GM18907 (cell line): Measurements from ENCODE around the gene TCEA2.

Experiments
- ATAC-seq: cut with Tn5 transposase; IDR thresholded peaks from one replicate; pipeline ENCODE4 v1.9.1; 2021; ENCODE audit warnings: mild to moderate bottlenecking, moderate library complexity; ENCODE audit not compliant: unreplicated experiment

The TCEA2 gene

DNA sequence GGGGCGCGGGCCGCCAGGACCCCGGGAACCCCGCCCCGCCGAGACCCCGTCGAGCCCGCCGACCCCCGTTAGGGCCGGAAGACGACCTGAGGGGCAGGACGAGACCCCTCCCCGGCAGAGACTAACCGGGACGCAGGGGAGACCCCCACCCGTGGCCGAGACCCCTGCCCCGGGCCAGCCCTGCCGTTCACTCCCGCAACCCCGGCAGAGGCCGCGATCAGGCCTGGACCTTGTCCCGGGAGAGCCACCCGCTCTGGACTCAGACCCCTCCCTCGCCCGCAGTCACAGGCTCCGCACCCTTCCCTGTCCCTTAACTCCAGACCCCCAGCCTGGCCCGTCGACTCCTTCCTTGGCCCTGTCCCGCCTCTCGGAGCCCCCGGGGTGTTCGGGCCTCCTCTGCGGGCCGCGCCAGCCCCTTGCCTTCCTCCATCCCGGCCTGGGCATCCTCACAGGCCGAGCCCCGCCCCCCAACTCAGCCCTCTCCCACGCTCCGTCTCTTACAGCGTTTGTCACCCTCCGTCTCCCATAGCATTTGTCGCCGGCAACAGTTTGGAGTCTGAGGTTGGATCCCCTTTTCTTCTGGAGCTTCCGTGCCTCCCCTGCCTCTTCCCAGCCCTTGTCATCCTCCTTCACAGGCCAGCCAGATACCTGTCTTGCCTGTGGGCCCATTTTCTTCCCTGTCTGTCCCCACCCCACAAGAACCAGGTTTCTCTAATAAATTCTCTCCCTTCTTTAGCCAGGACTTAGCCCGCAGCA lies 569 bp downstream of the TCEA2 start:
- ATAC-seq, result no peak

DNA sequence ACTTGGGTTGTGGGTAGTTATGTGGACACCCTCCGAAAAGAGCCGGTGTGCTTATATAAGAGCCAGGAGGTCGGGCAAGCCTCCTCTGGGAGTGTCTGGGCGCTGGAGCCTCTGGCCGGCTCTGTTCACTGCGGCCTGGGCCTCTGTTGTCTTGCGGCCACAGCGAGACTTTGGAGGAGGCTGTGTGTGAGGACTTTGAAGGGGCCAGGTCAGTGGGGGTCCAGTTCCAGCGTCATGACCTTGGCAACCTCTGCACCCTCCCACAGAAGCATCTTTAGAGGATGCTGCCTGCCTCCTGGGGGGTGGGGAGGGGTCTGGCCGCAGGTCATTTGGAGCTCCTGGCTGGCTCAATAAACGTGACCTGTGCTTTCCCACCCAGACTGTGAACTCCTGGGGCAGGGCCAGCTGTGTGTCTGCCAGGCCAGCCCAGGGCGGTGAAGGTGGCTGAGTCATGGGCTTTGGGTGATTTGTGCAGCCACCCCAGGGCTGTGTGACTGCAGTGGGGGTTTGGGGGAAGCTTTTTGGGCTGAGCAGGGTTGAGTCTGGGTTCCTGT lies 1.2 kb downstream of the TCEA2 start:
- ATAC-seq, result no peak

DNA sequence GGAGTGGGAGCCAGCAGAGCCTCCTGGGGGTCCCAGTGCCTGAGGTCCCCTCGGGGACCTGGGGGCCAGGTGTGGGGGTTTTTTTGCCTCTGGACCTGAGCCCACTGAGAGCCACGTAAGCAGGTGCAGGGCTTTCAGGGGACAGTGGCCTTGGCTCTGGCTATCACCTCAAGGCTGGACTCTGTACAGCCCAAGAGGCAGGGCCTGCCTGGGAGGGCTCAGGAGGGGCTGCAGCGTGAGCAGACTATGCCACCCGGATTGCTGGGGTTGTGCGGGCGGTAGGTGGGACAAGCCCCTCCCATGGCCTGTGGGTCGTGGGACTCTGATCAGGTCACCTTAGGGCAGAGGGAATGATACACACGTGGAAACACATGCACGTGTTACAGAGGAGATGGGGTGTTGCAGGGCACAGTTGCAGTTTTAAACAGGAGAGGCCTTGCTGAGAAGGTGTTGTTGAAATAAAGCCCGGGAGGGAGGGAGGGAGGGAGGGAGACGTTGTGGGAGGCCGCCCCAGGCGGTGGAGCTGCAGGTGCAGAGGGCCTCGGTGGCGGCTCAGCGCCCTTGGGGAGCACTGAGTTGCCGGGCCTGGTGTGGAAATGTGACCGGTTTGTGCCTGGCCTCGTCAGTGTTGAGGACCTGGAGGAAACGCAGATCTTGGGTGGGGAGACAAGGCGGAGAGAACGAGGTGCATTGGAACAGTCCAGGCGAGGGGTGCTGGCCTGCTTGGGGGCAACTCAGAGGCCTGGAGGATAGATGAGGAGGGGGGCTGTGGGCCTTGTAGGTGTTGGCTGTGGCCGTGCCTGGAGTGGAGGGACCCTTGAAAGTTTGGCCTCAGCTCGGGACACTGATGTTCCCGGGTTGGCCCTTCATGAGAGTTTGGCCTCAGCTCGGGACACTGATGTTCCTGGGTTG lies 2.3 kb downstream of the TCEA2 start:
- ATAC-seq, result no peak

DNA sequence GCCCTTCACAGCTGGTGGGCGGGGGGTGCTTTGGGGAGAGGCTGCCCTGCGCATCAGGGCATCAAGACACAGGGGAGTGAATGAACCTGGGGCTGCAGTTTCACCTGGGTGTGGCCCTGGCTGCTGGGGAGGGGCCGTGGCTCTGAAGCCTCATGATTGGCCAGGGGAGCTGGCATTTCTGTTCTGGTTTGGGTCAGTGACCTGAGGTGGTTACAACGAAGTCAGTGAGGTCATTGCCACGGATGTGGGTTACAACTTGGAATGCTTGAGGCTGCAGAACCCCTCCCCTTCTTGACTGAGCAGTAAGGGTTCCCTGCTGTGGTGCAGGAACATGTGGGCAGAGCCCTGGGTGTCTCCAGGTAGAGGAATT lies 3.0 kb downstream of the TCEA2 start:
- ATAC-seq, result peak; percentile 48

DNA sequence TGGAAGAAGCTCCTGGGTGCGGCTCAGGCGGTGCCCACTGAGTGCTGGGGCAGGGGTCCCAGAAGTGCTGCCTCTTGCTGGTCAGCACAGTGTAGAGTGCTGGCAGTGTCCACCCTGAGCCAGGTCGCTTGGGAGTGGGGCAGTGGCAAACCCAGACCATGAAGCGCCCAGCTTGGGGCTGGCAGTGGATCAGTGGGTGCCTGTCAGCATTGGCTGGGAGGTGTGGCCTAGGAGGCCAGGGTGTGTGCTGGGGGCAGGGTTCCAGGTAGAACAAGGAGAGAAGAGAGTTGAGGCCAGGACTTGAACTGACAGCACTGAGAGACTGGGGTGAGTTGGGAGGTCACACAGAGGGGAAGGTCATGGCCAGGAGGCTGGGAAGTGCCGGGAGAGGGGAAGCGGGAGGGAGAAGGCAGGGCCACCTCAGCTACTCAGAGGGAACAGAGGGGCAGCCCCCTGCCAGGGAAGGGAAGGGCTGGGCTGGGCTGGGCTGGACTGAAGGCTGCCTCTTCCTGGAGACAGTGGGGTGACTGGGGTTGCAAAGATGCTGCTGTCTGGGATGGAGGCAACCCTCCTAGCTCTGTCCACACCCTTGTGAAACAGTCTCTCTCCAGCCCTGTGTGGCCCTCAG lies 4.1 kb downstream of the TCEA2 start:
- no peak for ATAC-seq

DNA sequence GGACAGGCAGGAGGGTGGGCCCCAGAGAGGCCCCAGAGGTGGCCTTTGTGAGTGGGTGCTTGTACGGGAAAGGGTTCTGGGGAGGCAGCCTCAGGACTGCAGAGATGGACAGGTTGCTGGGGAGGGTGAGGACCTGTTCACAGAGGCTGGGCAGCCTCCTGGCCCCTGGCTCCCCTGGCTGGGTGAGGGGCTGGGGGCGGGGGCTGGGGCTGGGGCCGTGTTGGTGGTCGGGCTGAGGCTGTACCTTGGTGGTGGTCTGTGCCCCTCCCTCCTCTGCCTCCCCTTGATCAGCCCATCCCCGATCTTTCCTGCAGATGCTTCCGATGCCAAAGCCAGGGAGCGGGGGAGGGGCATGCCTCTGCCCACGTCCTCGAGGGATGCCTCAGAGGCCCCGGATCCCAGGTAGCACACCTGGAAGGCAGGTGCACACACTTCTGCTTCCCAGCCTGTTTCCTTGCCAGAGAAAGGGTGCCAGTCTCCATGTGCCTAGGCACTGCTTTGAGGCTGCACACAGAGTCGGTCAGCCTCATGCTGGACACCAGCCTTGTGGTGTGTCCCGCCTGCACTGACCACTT lies 4.8 kb downstream of the TCEA2 start:
- no peak for ATAC-seq

DNA sequence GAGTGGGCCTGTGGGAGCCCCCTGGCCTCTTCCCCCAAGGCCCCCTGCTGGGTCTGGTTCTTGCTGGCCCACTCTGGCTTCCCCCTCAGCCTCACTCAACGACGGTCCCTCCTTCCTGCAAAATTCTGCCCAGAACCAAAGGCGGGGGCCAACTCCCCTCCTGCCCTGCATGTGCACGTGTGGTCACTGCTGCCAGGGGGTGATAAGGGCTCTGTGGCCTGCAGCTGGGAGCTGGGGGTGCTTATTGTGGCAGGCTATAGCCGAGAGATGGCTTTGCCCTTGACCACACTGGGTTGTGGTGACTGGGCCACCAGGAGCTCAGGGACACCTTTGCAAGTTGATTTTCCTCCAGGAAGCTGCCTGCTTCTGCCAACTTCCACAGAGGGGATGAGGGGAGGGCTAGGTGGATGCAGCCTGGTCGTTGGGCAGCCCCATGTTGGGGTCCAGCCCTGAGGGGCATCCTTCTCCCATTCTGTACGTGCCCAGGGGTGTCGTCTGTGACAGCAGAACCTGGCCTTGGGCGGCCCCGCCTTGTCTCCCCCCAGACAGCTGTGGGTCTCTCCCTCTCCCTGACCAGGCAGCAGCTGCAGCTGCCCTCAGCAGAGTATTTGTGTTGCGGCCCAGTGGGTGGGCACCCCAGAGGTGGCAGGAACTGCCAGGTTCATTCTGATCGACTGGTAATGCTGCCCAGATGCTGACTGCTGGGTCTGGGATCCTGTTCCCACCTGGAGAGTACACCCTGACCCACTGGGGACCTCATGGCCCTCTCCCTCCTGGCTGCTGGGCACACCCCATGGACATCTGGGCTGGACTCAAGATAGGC lies 5.6 kb downstream of the TCEA2 start:
- no peak for ATAC-seq

DNA sequence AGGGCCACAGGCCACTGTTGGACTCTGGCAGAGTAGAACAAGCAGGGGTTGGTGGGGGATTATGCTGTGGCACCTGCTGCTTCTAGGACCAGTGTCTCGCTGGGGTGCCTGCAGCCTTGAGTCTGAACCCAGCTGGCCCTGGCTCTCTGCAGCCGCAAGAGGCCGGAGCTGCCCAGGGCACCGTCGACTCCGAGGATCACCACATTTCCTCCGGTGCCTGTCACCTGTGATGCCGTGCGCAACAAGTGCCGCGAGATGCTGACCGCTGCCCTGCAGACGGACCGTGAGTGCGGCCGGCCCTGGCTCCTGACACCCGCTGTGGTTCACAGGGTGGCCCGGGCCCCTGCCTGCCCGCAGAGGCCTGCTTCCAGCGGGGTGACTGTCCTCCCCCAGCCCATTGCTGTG lies 6.2 kb downstream of the TCEA2 start:
- ATAC-seq, result no peak

DNA sequence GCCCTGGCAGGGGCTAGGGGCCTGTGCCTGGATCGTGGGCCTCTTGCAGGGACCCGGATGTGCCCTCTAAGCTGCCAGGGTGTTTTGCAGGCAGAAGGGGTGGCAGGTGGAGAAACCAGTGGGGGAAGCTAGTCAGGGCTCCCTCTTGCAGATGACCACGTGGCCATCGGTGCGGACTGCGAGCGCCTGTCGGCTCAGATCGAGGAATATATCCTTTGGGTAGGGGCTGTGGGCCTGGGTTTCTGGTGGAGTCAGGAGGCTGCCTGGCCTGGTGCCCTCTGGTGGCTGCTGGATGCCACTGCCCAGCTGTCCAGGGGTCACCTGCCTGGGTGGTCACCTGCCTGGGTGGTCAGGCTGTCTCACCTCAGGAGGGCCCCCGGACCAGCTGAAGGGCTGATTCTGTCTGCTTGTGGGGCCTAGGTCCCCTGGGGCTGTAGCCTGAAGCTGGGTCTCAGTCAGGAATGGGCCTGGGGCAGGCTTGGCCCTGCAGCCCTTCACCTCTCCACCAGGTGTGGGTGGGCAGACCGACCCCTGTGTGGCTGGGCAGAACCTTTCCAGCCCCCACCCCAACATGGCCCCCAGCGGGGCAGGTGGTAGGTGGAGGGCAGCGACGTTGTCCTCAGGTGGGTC lies 6.7 kb downstream of the TCEA2 start:
- ATAC-seq, result no peak

DNA sequence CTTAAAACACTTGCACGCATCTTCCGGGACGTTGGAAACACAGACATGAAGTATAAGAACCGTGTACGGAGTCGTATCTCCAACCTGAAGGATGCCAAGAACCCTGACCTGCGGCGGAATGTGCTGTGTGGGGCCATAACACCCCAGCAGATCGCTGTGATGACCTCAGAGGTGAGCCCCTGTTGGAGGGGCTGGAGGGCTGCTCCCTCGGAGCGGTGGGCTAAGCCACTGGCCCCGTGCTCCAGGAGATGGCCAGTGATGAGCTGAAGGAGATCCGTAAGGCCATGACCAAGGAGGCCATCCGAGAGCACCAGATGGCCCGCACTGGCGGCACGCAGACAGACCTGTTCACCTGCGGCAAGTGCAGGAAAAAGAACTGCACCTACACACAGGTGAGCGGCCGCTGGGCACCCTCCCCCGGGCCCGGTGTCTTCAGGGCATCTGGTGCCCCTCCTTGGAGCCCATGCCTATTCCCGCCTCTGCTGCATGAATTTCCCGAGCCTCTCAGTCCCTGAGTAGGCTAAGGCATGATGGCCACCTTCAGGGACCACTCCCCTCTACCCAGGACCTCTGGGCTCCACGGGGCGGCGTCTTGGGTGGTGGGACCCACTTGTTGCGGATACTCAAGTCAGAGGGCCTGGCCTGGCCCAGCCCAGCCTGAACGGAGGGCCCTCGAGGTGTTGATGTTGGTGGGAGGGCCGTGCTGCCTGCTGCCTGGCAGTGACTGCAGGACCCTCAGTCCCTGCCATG lies 7.4 kb downstream of the TCEA2 start:
- ATAC-seq, result no peak

DNA sequence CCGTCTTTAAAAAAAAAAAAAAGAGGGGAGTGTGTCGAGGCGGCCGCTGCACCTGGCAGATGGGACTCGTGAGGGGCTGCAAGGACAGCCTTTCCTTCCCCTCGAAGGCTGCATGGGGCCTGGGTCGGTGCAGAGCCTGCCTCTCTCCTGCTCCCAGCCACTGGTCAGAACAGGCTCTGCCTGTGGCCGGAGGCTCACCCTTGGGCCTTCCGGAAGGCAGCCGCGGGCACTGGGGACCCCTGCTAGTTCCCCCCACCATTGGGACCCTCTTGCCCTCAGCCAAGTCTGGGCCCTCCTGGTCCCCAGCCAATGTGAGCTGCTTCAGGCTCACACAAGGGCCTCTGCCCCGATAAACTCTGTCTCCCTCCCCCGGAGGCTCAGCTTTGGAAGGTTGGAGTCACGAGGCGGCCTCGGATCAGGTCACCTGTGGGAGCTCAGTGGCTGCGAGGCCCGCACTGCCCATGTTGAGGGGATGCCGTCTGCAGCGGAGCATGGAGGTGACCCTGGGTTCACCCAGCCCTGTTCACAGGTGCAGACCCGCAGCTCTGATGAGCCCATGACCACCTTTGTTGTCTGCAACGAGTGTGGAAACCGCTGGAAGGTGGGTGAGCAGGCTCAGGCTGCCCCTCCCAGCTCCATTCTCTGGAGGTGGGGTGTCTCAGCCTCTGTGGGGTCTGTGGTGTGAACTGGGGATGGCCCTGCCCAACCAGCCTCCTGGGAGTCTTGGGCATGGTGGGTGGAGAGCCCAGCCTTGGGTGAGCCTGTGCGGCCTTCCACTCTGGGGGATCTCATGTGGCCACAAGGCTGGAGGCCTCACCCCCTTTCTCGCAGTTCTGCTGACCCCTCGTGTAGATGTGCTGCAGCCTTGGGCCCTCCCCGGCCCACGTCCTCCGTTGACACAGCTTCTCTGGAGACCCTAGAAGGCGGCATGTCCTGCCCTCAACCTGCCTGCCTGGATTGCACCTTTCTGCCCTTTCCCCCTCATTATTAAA lies 8.6 kb downstream of the TCEA2 start:
- no peak for ATAC-seq

DNA sequence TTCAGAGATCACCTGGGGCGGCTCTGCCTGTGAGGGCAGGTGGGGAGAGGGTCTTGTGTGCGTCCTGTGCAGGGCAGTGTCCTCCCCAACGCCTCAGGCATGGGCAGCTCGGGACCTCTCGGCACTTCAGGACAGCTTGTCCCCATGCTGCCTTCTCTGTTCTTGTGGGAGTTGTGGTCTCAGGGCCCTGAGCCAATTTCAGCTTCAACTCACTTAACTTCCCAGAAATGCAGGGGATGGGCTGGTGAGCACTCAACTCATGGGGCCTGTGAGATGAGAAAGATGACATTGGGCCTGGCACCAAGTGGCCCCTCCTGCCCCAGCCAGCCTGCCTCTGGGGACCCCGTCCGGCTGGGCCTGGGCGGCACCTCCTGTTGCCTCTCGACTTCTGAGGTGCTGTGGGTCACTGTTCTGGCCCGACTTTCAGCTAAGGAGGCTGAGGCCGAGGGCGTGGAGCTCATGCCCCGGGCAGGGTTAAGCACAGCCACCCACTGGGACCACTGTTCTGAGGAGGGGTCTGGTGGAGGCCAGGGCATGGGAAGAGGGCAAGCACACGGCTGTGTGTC lies 9.6 kb downstream of the TCEA2 start:
- no peak for ATAC-seq

DNA sequence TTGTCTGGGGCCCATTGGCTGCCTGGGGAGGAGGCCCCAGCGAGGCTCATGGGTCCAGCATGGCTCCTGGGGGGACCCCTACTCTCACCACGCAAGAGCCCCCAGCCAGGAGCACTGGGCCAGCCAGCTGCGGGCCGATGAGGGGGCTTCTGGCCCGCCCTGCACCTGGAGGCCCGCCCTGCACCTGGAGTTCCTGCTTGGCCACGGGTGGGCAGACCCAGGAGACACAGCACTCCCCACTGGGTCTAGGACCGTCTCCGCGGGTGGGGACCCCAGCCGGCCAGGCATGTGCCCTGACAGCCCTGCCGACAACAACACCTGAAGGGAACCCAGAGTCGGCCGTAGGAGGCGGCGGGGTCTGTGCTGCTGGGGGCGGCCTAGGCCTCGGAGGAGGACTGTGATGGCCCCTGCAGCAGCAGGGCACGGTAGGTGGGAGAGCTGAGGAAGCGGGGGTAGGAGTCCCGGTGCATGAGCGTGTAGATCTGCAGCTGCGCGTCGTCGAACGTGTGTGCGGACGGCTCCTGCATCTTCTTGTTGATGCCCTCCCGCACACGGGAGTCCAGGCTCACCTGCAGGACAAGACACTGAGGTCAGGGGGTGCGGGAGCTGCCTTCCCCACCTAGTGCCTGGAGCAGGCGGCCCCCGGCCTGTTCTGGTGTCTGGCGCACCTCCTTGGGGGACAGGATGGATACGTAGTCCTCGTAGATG lies 10.6 kb downstream of the TCEA2 start:
- no peak for ATAC-seq

DNA sequence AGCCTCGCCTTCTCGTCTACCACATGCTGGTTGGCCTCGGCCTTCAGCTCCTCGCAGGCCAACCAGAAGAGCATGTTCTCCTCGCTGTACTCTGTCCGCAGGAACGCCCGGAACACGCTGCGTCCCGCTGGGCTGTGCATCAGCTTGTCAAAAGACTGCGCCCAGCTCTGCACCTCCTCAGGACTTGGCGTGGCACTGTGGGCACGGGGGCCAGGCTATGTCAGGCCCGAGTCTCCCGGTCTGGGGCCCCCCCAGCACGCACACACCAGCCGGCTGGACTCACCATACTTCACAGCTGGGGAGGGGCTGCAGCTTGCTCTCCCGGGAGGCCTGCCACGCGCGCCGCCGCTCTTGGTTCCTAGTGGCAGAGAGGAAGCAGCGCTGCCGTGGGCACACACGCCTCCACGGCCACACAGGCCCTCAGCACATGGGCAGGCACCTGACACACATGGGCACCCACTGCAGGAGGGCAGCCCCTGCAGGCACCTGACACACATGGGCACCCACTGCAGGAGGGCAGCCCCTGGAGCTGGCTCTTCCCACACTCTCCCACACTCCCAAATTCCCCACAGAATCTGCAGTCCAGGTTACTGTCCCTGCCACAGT lies 11.3 kb downstream of the TCEA2 start:
- no peak for ATAC-seq

DNA sequence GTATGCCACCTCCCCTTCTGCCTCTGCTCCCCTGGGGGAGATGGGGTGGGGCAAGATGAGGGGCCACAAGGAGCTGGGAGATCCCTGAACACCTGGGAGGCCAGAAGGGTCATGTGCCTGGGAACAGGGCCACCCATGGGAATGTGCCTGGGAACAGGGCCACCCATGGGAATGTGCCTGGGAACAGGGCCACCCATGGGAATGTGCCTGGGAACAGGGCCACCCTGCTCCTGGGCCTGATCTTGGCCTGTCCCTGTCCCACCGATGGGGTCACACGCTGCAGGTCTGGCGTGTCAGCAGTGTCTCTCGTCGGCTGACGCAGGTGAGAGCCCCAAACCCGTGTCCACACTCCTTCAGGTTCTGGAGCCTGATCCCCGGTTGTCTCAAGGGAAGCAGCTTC lies 12.0 kb downstream of the TCEA2 start:
- ATAC-seq, result no peak

DNA sequence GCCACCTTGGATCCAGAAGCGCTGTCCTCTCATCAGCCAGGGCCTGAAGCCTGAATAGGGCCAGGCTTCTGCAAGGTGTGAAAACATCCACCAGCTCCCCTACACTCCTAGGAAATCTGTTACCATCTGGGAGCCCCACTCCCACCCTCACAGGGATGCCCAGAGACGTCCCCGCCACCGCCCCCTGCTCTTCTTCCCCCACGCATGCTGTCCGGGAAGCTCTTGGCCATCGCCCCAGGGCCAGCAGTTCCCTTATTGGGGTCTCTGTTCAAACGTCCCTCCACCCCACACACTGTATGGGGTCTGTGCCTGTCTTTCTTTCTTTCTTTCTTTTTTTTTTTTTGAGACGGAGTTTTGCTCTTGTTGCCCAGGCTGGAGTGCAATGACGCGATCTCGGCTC lies 12.6 kb downstream of the TCEA2 start:
- ATAC-seq, result no peak
